H54 (cell line): ENCODE measurements around the gene ARAP2.

Experiments used
- DNase-seq: peaks from one replicate; pipeline ENCODE4 v3.0.0; 2011; ENCODE audit warnings: low spot score, mixed read lengths; ENCODE audit not compliant: insufficient read length
- FAIRE-seq: peaks from 3 replicates; lab custom pipeline; 2011; peaks lifted over from hg19 to GRCh38; lab: Jason Lieb, UNC
- POLR2A ChIP-seq: IDR thresholded peaks from 2 replicates; pipeline ENCODE4 v1.6.1; 2011; ENCODE audit warnings: low read depth, mild to moderate bottlenecking, low read length

ARAP2 gene

DNA sequence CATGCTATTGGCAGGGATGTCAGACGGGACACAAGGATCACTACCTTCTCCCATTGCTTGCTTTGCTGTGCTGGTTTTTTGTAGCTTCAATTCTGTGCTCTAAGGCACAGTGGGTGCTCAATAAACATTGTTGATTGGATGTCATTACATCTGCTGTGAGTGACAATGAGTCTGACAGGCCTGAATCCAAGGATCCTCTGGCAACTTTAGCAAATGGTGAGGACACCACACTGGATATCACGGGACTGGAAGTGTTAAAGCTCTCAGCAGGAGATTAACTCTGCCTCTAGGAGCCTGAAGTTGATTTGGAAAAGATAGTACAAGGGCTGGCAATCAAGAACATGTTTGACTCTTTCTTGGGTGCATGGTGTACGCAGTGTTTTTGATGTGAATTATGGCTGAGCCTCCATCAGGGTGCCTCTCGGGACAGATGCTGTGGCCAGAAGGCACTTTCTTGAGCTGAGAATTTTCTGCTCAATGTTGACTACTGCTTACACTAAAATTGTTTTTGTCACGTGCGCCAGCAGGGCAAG, 217.9 kb downstream of the ARAP2 start:
- FAIRE-seq, result no peak
- DNase-seq, result no peak
- TF ChIP-seq POLR2A, result no peak

DNA sequence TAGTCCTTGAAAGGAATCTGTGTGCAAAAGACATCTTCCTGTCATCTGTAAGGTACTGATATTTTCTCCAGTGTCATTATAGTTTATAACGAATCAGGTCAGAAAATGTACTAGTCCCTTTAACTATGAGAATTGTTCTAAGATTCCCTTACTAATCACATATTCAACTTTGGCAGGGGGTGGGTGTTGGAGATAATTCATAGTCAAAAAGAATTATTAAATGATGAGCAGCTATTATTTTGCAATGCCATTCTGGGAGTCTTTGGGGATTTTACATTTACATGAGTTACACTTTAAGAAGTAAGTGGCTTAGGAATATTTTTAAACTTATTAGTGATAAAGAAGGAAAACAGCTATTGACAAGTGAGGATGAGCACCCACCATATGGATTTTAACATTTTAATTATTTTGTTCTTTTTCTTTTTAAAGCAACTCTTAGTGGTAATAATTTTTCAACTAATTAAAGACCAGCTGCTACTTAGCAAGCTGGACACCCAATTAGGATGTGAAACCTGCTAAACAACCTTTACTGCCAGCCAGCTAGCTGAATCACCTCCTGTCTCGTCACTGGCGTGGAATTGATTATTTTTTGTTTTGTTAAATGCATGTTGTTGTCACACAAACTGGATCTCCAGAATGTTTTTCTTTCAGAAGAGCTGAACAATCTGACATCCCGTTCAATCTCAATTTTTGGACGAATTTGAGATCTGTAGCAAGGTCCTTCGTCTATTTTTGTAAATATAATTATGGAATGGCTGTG, 219.2 kb downstream of the ARAP2 start:
- no peak for DNase-seq

DNA sequence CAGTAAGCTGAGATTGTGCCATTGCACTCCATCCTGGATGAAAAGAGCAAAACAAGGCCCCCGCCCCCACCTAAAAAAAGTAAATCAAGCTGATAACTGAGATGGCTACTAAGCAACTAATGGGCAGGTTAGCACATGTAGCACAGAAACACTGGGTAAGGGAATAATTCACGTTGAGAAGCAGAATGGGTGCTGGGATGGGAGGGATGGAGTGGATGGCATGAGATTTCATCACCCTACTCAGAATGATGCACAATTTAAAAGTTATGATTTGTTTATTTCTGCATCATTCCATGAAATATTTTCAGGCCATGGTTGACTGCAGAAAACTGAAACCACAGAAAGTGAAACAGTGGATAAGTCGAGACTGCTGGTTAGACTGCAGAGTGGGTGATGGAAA, 224.0 kb downstream of the ARAP2 start:
- TF ChIP-seq POLR2A, result no peak
- no peak for FAIRE-seq
- no peak for DNase-seq

More for the DNA sequence above, 219.2 kb downstream of the ARAP2 start:
- no peak for TF ChIP-seq POLR2A
- no peak for FAIRE-seq
